A673 (cell line): ENCODE measurements around the gene NFKBIZ.

Experiments used
- CTCF ChIP-seq: fragments of 300-800, 200-600 bp; sonication (generic); conservative IDR thresholded peaks from 2 replicates; pipeline ENCODE4 v1.5.1; 2017; ENCODE audit warnings: low read depth, mild to moderate bottlenecking, antibody characterized with exemption, low read length, moderate library complexity, mixed read lengths
- EZH2 ChIP-seq: fragments of 200-600 bp; sonication (generic); IDR thresholded peaks from 2 replicates; pipeline ENCODE4 v1.6.1; 2017; ENCODE audit warnings: borderline replicate concordance, low read depth, mild to moderate bottlenecking, mixed read lengths, antibody characterized with exemption, low read length; ENCODE audit not compliant: poor library complexity, severe bottlenecking

- TF ChIP-seq CTCF (no peak), EZH2 (no peak)
These were observed 9.2 kb upstream of the NFKBIZ start for GRCh38 chr3:101840066-101840465.
